Skin of body (tissue), 3 donors: ENCODE results near the gene TLR4. TPM values are rescaled to one million over a fixed set of nuclear protein-coding genes. Genes with fewer than 3 reads are reported as not detected.

Experiments
- DNase-seq: peaks from one replicate; lab custom pipeline; 2025; lab: John Stamatoyannopoulos, UW
- small RNA-seq: library from RNA; depleted of rRNA; stranded (forward); fragments of <200 nt; gene quantifications from one replicate; pipeline ENCODE3, GENCODE V24; 2014; ENCODE audit warnings: low replicate concordance
- total RNA-seq: library from RNA; depleted of rRNA; stranded (reverse); fragments of >200 nt; gene quantifications from one replicate; pipeline ENCODE4 v1.2.3, GENCODE V29; 2014

Gene TLR4
- total RNA-seq, 1 donor from 2014 or later: 14.2 TPM

DNA sequence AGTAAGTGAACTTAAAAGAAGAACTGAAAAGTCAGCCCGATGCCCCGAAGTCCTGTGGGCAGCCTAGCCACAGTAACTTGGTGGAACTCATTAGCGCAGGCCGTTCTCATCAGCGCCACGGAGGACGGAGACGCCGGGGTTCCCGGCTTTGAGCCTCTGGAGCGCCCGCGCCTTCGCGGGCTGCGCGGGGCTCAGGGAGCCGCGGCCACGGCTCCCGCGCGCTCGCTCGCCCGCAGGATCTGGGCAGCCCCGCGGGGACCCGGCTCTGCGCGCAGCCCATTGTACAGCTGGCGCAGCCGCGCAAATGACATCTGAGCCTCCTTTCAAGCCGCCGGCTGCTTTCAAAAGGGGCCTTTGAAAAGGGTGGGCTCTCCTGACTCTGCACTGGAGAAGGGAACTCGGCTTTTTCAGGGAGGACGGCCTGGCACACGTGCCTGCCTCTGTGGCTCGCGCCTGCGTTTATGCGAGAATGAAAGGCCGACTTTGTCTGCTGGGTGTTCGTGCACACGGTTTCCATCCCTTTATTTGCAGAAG, 40.7 kb downstream of the TLR4 start:
- no peak for DNase-seq

GRCh38 chr9:117745598-117745997, 41.4 kb downstream of the TLR4 start:
- no peak for DNase-seq

DNA sequence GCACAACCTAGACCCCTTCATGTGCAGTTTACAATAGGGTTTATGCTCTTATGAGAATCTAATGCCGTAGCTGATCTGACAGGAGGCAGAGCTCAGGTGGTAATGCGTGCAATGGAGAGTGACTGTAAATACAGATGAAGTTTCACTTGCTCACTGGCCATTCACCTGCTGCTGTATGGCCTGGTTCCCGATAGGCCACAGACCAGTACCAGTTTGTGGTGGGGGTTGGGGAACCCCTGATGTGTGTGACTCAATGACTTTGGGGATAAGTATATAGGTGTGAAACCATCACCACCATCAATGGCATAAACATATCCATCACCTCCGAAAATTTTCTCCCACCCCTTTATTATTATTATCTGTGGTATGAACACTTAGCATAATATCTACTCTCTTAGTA, 42.1 kb downstream of the TLR4 start:
- DNase-seq: no peak

- no peak for DNase-seq
Observed at GRCh38 chr9:117747386-117747970, 43.3 kb downstream of the TLR4 start.

DNA sequence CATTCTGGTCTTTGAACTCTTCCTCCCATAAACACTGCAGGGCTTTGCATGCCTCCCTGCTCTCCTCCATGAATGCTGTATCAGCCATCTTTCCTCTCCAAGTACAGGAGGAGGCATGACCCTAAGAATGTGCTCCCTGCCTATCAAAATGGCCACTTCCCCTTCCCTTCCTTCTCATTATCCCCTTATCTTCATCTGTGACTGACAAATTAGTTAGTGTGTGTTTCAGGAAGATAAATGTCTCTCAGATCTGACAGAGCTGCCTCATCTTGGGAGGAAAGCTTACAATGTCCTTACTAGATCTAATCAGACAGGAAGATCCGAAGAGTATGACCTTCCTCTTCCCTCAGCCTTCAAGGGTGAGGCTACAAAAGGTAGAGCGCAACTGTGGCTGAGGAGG, 46.2 kb downstream of the TLR4 start:
- DNase-seq: no peak

GRCh38 chr9:117752894-117753293, 48.7 kb downstream of the TLR4 start:
- DNase-seq: no peak

DNA sequence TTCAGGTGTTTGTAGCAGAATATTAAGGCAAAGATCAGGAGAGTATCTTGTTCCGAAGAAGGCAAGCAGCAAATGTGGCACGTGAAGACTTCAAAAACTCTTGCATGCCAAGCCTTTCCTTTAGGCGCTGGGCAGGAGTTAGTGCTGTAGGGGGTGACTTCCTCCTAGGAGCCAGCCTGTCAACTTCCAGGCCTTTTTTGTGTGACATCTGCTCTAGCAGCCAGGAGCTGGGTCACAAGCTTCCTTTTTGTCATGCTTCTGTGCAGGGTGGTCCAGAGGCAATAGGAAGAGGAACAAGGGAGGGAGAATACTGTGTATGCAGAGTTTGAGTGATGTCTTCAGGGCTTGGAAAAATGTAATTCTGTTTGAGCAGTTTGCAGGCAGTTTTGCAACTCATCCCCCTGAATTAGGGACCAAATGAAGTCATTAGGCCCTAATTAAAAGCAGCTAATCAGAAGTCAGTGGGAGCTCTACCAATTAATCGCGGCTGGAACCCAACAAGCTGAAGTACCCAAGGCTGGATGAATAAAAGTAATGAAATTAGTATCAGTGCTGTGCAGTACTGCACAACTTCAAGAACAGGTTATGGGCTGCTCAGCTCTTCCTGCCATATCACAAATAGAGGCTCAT, 53.5 kb downstream of the TLR4 start:
- no peak for DNase-seq

DNA sequence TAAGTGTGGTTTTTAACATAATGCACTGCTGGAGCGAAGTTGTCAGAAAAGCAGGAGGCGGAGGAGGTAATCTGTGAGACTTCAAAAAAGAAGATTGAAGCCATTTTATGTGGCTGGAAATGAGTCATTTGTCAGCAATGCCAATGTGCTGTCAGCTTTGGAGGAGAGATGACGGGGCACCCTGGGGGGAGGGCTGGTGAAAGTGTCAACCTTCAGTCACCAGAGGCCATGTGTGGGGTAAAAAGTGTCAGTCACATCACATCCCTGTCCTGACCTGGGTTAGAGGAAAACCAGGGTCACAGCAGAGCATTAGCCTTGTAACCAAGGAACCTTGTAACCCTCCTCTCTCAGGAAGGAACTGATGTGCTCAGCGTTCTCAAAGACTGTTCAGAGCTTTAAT, 59.1 kb downstream of the TLR4 start:
- no peak for DNase-seq

GRCh38 chr9:117768750-117769395, 64.7 kb downstream of the TLR4 start:
- no peak for DNase-seq

- DNase-seq: no peak
Observed at GRCh38 chr9:117771136-117771535, 66.9 kb downstream of the TLR4 start.

DNA sequence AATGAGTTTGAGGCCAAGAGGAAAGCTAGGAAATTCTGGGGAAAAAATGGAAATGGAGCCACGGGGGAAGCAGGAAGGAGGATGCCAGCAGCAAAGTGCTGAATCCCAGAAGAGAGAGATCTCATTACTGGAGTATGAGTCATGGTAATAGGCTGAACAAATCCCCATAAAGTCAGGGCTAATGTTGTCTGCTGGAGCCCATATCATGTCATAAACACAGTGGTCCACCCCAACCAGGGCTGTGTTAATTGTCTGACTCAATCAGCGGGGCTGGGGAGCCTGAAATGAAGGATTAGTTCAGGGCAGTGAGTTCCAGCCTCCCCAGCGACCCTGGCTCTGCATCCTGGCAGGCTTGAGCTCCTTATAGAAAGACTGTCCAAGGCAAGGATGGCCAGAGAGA, 68.8 kb downstream of the TLR4 start:
- no peak for DNase-seq

Small RNA genes lying within 50 kb of the gene (small RNA-seq; reads per million reads assigned to genes)
- not detected for gene RNU6-1082P
